Astrocyte of the cerebellum (primary cell): Measurements from ENCODE around the gene PKD1L1.

Experiments
- DNase-seq: peaks from one replicate; pipeline ENCODE4 v3.0.0-alpha.2; 2011; ENCODE audit warnings: low read depth
- H3K4me3 ChIP-seq: 2 replicates; pipeline ENCODE4 v1.5.1; 2011; ENCODE audit warnings: mild to moderate bottlenecking, low read depth, low read length, moderate library complexity
- CTCF ChIP-seq: IDR thresholded peaks from 2 replicates; pipeline ENCODE4 v1.5.1; 2012; ENCODE audit warnings: low read length, low read depth, moderate library complexity, mild to moderate bottlenecking; ENCODE audit errors: missing control alignments
- in situ Hi-C: cut with HindIII; loops from 2 replicates; pipeline ENCODE4 v1.10.0; 2017; ENCODE audit warnings: low sequenced_read_pairs

Gene PKD1L1

GRCh38 chr7:47951374-47951773 is 3.1 kb upstream of the PKD1L1 start:
- no peak for DNase-seq
- TF ChIP-seq CTCF, result no peak
- no peak overlapping the region for H3K4me3 ChIP-seq
- in situ Hi-C loops, result loop anchor here (10.0 kb wide), 1 partner anchor 57 kb away; no protein-coding TSS in a partner anchor

GRCh38 chr7:47950714-47951113 is 2.4 kb upstream of the PKD1L1 start:
- in situ Hi-C loops, result loop anchor here (10.0 kb wide), 1 partner anchor 56 kb away; no protein-coding TSS in a partner anchor
- TF ChIP-seq CTCF, result no peak
- no peak overlapping the region for H3K4me3 ChIP-seq
- no peak for DNase-seq

GRCh38 chr7:47949703-47950102 is 1.4 kb upstream of the PKD1L1 start:
- no peak overlapping the region for H3K4me3 ChIP-seq
- in situ Hi-C loops, result loop anchor here (10.0 kb wide), 1 partner anchor 55 kb away; no protein-coding TSS in a partner anchor
- no peak for DNase-seq
- TF ChIP-seq CTCF, result no peak

GRCh38 chr7:47947355-47947749 is 914 bp downstream of the PKD1L1 start:
- TF ChIP-seq CTCF, result no peak
- no peak overlapping the region for H3K4me3 ChIP-seq
- in situ Hi-C loops, result no loop called here
- DNase-seq, result no peak

GRCh38 chr7:47946581-47947354 is 1.5 kb downstream of the PKD1L1 start:
- no peak for TF ChIP-seq CTCF
- no peak for DNase-seq
- no peak overlapping the region for H3K4me3 ChIP-seq
- in situ Hi-C loops, result no loop called here

- in situ Hi-C loops, result no loop called here
- H3K4me3 ChIP-seq, result no peak overlapping the region
- peak; percentile 52 for DNase-seq
- peak; percentile 73 for TF ChIP-seq CTCF
Observed at GRCh38 chr7:47945261-47946015, 2.8 kb downstream of the PKD1L1 start.
